GM19023 (cell line): ENCODE data around the gene ATG5.
"Not testable (repeated sequence)": the region's sequence is repeated elsewhere in the genome, so short reads cannot be mapped to it uniquely, and the experiment has no call there.

ENCODE experiments used
- ATAC-seq: cut with Tn5 transposase; IDR thresholded peaks from one replicate; pipeline ENCODE4 v1.9.1; 2021; ENCODE audit warnings: mild to moderate bottlenecking, moderate library complexity; ENCODE audit not compliant: unreplicated experiment

Gene ATG5

DNA sequence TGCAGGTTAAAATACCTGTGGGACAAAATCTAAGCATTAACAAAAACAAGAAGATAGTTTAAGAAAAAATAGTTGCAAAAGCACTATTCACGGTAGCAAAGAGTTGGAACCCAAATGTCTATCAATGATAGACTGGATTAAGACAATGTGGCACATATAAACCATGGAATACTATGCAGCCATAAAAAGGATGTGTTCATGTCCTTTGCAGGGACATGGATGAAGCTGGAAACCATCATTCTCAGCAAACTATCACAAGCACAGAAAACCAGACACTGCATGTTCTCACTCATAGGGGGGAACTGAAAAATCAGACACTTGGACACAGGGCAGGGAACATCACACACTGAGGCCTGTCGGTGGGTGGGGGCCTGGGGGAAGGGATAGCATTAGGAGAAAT, 65.8 kb downstream of the ATG5 start:
- ATAC-seq, result not testable (repeated sequence)

- no peak for ATAC-seq
Observed at GRCh38 chr6:106258726-106259125, 66.8 kb downstream of the ATG5 start.

GRCh38 chr6:106257195-106257594, 68.4 kb downstream of the ATG5 start:
- ATAC-seq, result no peak

- no peak for ATAC-seq
Observed at GRCh38 chr6:106256201-106256968, 69.2 kb downstream of the ATG5 start.

DNA sequence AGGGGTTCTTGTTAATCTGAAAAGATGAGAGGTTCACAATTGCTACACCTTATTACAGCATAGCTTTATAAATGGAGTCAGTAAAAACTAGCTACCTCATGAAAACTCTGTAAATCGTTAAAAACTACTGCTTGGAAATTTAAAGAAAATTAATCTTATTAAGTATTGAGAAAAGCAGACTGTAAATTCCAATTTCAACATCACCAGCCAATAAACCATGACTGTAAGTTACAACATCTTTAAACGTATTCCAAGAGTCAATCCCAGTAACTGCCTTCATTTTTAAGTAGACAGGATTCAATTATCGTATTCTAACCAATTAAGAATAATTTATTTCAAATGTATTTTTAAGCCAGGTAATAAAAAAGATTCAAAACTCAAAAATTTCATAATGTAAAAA, 70.3 kb downstream of the ATG5 start:
- ATAC-seq, result no peak

GRCh38 chr6:106254636-106255035, 70.9 kb downstream of the ATG5 start:
- no peak for ATAC-seq

DNA sequence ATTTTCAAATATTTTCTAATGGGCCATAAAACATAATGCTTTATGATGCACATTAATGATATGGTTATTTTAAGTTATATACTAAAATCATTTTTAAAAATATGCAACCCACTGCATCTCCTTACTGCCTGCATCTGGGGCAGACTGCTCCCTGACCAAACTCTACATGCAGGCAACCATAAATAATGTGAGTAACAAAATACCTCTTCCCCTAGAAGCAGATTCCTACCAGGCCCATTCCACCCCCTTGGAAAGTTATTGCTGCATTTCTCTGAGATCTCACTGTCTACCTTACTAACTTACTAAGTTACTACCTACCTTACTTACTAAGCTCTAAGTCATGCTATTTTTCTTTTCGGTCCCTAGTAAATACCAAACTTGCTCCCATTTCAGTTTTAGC, 71.8 kb downstream of the ATG5 start:
- ATAC-seq, result no peak

- no peak for ATAC-seq
Observed at GRCh38 chr6:106253172-106253571, 72.4 kb downstream of the ATG5 start.

DNA sequence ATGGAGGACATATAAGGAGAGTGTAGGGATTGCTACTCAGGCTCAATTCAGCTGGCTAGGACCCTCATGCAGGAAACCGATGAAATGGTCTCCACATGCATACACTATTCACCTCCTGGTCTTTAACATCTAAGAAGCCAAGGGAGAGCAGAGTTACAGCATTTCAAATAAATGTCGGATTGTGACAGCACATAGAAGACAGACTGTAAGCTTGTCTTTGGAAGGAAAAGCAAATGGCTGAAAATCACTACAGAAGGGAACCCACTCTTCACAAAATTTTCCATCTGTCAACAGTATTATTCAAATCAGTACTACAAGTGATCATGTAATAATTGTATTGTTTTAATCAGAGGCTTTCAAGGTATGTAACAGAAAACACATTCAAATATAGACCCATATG, 72.9 kb downstream of the ATG5 start:
- no peak for ATAC-seq

DNA sequence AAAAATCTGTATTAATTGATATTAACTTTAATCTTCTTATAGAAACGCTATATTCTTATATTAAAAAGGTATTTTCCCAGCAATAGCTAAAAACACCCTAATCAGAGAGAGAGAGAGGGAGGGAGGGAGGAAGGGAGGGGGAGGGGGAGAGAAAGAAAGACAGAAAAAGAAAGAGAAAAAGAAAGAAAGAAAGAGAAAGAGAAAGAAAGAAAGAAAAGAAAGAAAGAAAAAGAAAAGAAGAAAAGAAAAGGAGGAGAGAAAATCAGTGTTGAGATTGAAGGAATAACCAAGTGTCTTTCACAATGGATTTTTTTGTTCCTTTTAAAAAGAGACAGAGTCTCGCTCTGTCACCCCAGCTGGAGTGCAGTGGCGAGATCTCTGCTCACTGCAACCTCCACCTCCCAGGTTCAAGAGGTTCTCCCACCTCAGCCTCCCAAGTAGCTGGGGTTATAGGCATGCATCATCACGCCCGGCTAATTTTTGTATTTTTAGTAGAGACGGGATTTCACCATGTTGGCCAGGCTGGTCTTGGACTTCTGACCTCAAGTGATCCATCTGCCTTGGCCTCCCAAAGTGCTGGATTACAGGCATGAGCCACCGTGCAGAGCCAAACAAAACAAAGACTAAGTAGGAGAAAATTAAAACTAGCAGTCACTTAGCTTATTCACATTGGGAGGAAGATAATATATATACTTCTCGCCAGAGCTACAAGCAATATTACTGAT, 73.9 kb downstream of the ATG5 start:
- not testable (repeated sequence) for ATAC-seq

- no peak for ATAC-seq
Observed at GRCh38 chr6:106250953-106251352, 74.6 kb downstream of the ATG5 start.

GRCh38 chr6:106249658-106250057, 75.9 kb downstream of the ATG5 start:
- ATAC-seq, result no peak

DNA sequence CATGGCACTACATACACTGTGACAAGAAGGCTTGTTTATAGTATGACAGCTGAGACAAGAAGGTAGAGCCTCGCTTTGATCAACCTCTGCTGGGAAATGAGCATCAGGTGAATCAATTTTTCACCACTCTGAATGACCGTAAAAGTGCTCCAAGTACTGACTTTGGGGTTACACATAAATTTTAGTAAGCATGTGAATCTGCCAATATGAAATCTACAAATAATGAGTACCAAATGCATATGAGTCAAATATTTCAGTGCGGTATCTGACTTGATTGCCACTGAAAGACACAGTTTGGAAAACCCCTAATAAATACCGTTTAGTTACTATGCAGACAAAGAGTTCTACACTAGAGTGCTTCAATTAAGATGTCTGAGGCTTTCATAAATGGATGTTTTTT, 77.8 kb downstream of the ATG5 start:
- peak; percentile 50 for ATAC-seq

GRCh38 chr6:106247293-106247692, 78.3 kb downstream of the ATG5 start:
- ATAC-seq, result peak; percentile 47

DNA sequence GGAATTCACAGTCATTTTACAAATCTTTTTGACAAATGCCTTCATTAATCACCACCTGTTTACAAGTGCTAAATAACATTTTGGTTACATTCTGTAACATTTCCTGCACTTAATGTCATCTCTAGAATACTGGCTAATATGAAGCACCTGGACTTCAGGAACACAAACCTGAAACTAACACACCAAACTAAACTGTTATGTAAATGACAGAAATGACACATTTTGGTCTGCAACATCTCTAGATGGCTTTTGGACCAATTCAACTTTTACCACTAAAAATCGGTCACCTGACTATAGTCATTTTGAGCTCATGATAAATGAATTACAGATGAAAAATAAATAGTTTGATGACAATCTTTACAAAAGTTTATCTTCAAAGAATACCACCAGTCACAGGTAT, 80.6 kb downstream of the ATG5 start:
- no peak for ATAC-seq

DNA sequence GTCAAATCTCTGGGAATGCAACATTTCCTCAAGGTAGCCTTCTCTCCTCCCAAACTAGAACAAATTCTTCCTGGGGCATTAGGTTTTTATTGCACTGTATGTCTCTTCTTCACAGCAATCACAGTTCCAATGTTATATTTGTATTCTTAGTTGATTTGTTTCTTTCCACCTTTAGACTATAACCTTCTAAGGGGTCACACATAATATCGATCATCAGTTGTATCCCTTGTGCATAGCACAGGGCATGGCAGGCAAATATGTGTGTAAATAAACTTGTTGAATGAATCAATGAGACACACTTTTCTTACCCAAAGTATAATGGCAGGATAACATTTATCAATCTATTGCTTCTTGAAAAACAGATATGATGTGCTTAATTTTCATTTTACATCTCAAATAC, 81.0 kb downstream of the ATG5 start:
- no peak for ATAC-seq

GRCh38 chr6:106243261-106243660, 82.3 kb downstream of the ATG5 start:
- ATAC-seq, result no peak

GRCh38 chr6:106241498-106241897, 84.1 kb downstream of the ATG5 start:
- ATAC-seq, result no peak

DNA sequence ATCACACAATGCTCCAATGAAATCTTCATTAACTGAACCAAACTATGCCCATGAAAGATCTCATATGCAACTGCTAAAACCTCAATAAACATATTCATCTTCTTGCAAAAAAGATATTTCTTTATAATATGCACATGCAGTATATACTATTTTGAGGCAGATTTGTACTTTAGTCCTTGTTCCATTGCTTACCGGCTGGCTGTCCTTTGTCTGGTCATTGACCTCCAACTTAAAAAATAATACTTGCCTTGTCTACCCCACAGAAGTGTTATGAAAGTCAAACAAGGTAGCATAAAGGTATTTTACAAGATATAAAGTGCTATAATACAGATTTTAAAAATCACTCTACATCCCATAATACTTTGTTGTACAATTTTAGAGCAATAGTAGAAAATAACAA, 88.3 kb downstream of the ATG5 start:
- no peak for ATAC-seq

- not testable (repeated sequence) for ATAC-seq
Observed at GRCh38 chr6:106229876-106230445, 95.6 kb downstream of the ATG5 start.

- no peak for ATAC-seq
Observed at GRCh38 chr6:106227612-106228507, 97.7 kb downstream of the ATG5 start.
